ENCODE measurements around the gene PHACTR2.
"Not testable (repeated sequence)": the region's sequence is repeated elsewhere in the genome, so short reads cannot be mapped to it uniquely, and the experiment has no call there.

Gene PHACTR2

DNA sequence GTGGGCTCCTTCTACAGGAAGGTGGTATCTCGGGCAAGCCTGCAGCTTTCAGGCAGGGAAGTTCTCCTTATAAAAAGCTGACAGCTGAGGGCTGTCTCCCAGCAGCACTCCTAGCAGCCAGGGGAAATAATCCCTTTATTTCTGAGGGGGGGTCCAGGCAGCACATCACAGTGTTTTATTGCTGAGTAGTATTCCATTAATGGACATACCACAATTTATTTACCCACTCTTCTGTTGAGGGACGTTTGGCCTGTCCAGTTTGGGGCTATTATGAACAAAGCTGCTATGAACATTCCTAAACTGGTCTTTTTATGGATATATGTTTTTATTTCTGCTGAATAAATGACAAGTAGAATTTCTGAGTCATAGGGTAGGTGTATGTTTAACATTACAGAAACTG is 20.0 kb upstream of the PHACTR2 start:
- Histone ChIP-seq H3K9ac (ENCODE audit: low read length) (no peak overlapping the region), H4K20me1 (ENCODE audit: insufficient read depth, low read length) (no peaks in the 10 kb centered on the region), H3K9me2 (replicated peaks; ENCODE audit: insufficient read depth, low read length) (no peaks in the 10 kb centered on the region), H3K9me3 (replicated peaks; ENCODE audit: insufficient read depth, low read length) (no peaks in the 10 kb centered on the region), H3K4me3 (ENCODE audit: low read length) (no peak overlapping the region), H2AFZ (ENCODE audit: low read length) (no peak overlapping the region), H3K27me3 (replicated peaks; ENCODE audit: insufficient read depth, low read length) (no peaks in the 10 kb centered on the region), H3K27ac (ENCODE audit: low read length) (no peak overlapping the region), H3K4me2 (ENCODE audit: low read depth, low read length) (no peak overlapping the region), H3K4me1 (ENCODE audit: low read length) (no peaks in the 10 kb centered on the region), H3K79me2 (ENCODE audit: low read length) (no peaks in the 10 kb centered on the region), H3K36me3 (replicated peaks; ENCODE audit: insufficient read depth, low read length) (no peaks in the 10 kb centered on the region), H3F3A (ENCODE audit: insufficient read depth, low read length) (no peaks in the 10 kb centered on the region)
- no peak for DNase-seq
- TF ChIP-seq EZH2phosphoT487 (IDR thresholded peaks at IDR 0.05; ENCODE audit: low read length) (no peak), EZH2 (optimal IDR thresholded peaks at IDR 0.05; ENCODE audit: low read depth, low read length) (no peak)
- TF ChIP-seq, protein P1, sequence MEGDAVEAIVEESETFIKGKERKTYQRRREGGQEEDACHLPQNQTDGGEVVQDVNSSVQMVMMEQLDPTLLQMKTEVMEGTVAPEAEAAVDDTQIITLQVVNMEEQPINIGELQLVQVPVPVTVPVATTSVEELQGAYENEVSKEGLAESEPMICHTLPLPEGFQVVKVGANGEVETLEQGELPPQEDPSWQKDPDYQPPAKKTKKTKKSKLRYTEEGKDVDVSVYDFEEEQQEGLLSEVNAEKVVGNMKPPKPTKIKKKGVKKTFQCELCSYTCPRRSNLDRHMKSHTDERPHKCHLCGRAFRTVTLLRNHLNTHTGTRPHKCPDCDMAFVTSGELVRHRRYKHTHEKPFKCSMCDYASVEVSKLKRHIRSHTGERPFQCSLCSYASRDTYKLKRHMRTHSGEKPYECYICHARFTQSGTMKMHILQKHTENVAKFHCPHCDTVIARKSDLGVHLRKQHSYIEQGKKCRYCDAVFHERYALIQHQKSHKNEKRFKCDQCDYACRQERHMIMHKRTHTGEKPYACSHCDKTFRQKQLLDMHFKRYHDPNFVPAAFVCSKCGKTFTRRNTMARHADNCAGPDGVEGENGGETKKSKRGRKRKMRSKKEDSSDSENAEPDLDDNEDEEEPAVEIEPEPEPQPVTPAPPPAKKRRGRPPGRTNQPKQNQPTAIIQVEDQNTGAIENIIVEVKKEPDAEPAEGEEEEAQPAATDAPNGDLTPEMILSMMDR (IDR thresholded peaks at IDR 0.05; ENCODE audit: low read length) = no peak

DNA sequence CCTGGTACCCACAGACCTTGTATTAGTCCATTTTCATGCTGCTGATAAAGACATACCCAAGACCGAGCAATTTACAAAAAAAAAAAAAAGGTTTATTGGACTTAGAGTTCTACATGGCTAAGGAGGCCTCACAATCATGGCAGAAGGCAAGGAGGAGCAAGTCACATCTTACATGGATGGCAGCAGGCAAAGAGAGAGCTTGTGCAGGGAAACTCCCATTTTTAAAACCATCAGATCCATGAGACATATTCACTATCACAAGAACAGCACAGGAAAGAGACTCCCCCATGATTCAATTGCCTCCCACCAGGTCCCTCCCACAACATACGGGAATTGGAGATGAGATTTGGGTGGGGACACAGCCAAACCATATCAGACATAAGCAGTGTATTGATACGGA is 17.6 kb upstream of the PHACTR2 start:
- not testable (repeated sequence) for H3K9me3 ChIP-seq (replicated peaks; ENCODE audit: insufficient read depth, low read length); H3K9me2 ChIP-seq (replicated peaks; ENCODE audit: insufficient read depth, low read length); H3K4me3 ChIP-seq (ENCODE audit: low read length); H3K4me2 ChIP-seq (ENCODE audit: low read depth, low read length); H4K20me1 ChIP-seq (ENCODE audit: insufficient read depth, low read length); H3K9ac ChIP-seq (ENCODE audit: low read length); H3K36me3 ChIP-seq (replicated peaks; ENCODE audit: insufficient read depth, low read length); H3F3A ChIP-seq (ENCODE audit: insufficient read depth, low read length); DNase-seq; H3K79me2 ChIP-seq (ENCODE audit: low read length); H3K4me1 ChIP-seq (ENCODE audit: low read length); H3K27ac ChIP-seq (ENCODE audit: low read length); H3K27me3 ChIP-seq (replicated peaks; ENCODE audit: insufficient read depth, low read length); H2AFZ ChIP-seq (ENCODE audit: low read length)

DNA sequence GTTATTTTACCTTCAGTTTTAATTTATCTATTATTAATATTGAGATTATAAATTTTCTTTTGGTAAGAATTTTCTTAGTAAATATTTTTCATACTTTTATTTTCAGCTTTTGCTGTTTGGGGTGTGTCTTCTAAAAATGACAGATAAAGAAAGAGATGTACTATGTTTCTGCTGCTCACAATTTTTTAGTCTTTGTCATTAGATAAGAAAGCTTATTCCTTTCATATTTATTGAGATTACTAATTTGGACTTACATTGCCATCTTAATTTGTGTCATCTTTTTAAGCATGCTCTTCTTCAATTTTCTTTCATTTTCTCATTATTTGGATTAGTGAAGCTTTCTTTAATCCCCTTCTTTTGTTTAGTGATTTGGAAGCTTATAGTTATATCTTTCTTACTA is 13.6 kb upstream of the PHACTR2 start:
- no peak overlapping the region for H3K27ac ChIP-seq (ENCODE audit: low read length)
- H3K9me2 ChIP-seq (replicated peaks; ENCODE audit: insufficient read depth, low read length) = no peaks in the 10 kb centered on the region
- DNase-seq = no peak
- no peak overlapping the region for H3K9ac ChIP-seq (ENCODE audit: low read length)
- no peak overlapping the region for H3K4me2 ChIP-seq (ENCODE audit: low read depth, low read length)
- H3K27me3 ChIP-seq (replicated peaks; ENCODE audit: insufficient read depth, low read length) = no peaks in the 10 kb centered on the region
- TF ChIP-seq EZH2phosphoT487 (IDR thresholded peaks at IDR 0.05; ENCODE audit: low read length) = no peak
- TF ChIP-seq, protein P1 (IDR thresholded peaks at IDR 0.05; ENCODE audit: low read length) = no peak
- TF ChIP-seq EZH2 (optimal IDR thresholded peaks at IDR 0.05; ENCODE audit: low read depth, low read length) = no peak
- no peaks in the 10 kb centered on the region for H4K20me1 ChIP-seq (ENCODE audit: insufficient read depth, low read length)
- H3K4me1 ChIP-seq (ENCODE audit: low read length) = no peaks in the 10 kb centered on the region
- H3K36me3 ChIP-seq (replicated peaks; ENCODE audit: insufficient read depth, low read length) = no peaks in the 10 kb centered on the region
- H3F3A ChIP-seq (ENCODE audit: insufficient read depth, low read length) = no peaks in the 10 kb centered on the region
- no peak overlapping the region for H2AFZ ChIP-seq (ENCODE audit: low read length)
- H3K9me3 ChIP-seq (replicated peaks; ENCODE audit: insufficient read depth, low read length) = no peaks in the 10 kb centered on the region
- no peak overlapping the region for H3K4me3 ChIP-seq (ENCODE audit: low read length)
- no peaks in the 10 kb centered on the region for H3K79me2 ChIP-seq (ENCODE audit: low read length)

DNA sequence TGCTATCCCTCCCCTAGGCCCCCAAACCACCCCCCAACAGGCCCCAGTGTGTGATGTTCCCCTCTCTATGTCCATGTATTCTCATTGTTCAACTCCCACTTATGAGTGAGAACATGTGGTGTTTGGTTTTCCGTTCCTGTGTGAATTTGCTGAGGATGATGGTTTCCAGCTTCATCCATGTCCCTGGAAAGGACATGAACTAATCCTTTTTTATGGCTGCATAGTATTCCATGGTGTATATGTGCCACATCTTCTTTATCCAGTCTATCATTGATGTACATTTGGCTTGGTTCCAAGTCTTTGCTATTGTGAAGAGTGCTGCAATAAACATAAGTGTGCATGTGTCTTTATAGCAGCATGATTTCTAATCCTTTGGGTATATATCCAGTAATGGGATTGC is 11.8 kb upstream of the PHACTR2 start:
- H3K36me3 ChIP-seq (replicated peaks; ENCODE audit: insufficient read depth, low read length); H2AFZ ChIP-seq (ENCODE audit: low read length); H3K9me3 ChIP-seq (replicated peaks; ENCODE audit: insufficient read depth, low read length); DNase-seq; H3K4me2 ChIP-seq (ENCODE audit: low read depth, low read length); H3K27ac ChIP-seq (ENCODE audit: low read length); H3K27me3 ChIP-seq (replicated peaks; ENCODE audit: insufficient read depth, low read length); H3K4me3 ChIP-seq (ENCODE audit: low read length); H3K4me1 ChIP-seq (ENCODE audit: low read length); H3K9ac ChIP-seq (ENCODE audit: low read length); H3K9me2 ChIP-seq (replicated peaks; ENCODE audit: insufficient read depth, low read length); H3F3A ChIP-seq (ENCODE audit: insufficient read depth, low read length); H4K20me1 ChIP-seq (ENCODE audit: insufficient read depth, low read length); H3K79me2 ChIP-seq (ENCODE audit: low read length): not testable (repeated sequence)

- not testable (repeated sequence) for H3K27me3 ChIP-seq (replicated peaks; ENCODE audit: insufficient read depth, low read length); H3K36me3 ChIP-seq (replicated peaks; ENCODE audit: insufficient read depth, low read length); H3F3A ChIP-seq (ENCODE audit: insufficient read depth, low read length); H3K27ac ChIP-seq (ENCODE audit: low read length); H3K4me1 ChIP-seq (ENCODE audit: low read length); H2AFZ ChIP-seq (ENCODE audit: low read length); H3K9ac ChIP-seq (ENCODE audit: low read length); H4K20me1 ChIP-seq (ENCODE audit: insufficient read depth, low read length); H3K9me3 ChIP-seq (replicated peaks; ENCODE audit: insufficient read depth, low read length); DNase-seq; H3K9me2 ChIP-seq (replicated peaks; ENCODE audit: insufficient read depth, low read length); H3K4me2 ChIP-seq (ENCODE audit: low read depth, low read length); H3K79me2 ChIP-seq (ENCODE audit: low read length); H3K4me3 ChIP-seq (ENCODE audit: low read length)
Observed at GRCh38 chr6:143669483-143669882, 8.3 kb upstream of the PHACTR2 start.

All from MM.1S (cell line).